ENCODE results near the gene NUDT22.
A peak's percentile ranks its signal among the peaks of the same experiment; 100 is the strongest.

Gene NUDT22

GRCh38 chr11:64258946-64259532, 33.0 kb downstream of the NUDT22 start:
- DNase-seq, result no peak

- DNase-seq, result no peak
These were observed 33.5 kb downstream of the NUDT22 start for GRCh38 chr11:64259533-64260067.

- no peak for DNase-seq
These were observed 34.2 kb downstream of the NUDT22 start for GRCh38 chr11:64260147-64260708.

DNA sequence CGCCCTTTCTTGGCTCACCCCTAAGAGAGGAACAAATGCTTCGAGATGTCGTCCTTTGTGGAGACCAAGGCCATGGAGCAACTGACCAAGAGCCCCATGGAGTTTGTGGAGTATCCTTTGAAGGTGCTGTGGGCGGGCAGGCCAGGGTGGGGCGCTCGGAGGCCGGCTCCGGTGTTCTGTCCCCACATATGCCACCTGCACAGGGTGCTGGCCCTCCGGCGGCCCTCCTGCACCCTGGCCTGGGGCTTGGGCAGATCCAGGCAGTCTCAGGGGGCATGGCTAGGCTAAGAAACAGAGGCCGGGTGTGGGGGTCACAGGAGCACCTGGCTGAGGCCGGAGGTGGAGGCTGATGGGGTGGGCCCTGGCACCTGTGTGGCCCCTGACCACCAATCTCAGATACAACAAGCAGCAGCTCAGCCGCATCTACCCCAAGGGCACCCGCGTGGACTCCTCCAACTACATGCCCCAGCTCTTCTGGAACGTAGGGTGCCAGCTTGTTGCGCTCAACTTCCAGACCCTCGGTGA, 35.5 kb downstream of the NUDT22 start:
- no peak for DNase-seq

DNA sequence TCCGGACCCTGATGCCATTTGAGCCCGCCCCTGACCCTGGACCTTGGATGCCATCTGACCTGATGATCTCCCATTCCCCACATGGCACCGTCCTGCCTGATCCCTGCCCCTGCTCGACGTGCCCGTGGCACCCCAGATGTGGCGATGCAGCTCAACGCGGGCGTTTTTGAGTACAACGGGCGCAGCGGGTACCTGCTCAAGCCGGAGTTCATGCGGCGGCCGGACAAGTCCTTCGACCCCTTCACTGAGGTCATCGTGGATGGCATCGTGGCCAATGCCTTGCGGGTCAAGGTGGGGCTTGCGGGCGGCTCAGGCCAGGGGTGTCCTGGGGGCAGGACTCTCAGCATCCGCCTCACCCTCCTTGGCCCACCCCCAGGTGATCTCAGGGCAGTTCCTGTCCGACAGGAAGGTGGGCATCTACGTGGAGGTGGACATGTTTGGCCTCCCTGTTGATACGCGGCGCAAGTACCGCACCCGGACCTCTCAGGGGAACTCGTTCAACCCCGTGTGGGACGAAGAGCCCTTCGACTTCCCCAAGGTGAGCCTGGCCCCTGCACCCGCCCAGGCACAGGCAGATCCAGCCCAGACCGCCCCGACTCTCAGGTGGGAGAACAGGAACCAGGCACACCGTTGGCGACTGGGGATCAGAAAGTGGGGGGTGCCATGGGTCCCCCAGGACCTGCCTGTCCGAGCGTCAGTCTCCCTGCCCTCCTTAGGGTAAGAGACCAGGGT, 36.4 kb downstream of the NUDT22 start:
- no peak for DNase-seq

- no peak for DNase-seq
These were observed 37.2 kb downstream of the NUDT22 start for GRCh38 chr11:64263021-64263946.

GRCh38 chr11:64263947-64264317, 37.9 kb downstream of the NUDT22 start:
- no peak for DNase-seq

DNA sequence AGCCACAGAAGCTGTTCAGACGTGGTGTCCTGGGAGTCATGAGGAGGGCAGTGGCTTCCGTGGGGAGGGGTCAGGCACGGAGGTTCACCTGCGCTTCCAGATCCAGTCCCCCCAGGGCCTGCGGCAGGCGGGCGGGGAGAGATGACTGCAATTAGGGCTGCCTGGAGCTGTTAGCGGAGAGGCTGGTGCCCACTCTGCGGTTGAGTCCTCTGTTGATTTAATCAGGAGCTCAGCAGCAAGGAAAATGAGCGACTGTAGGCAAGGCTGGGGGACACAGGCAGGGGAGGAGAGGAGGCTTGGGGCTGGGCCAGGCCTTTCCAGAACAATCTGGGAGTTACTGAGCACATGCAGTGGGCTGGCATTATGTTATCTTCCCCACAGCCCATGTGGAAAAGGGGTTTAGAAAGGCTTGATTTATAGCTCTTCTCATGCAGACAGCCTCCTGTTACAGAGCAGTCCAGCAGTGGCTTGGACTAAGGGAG, 38.3 kb downstream of the NUDT22 start:
- DNase-seq, result peak; percentile 17 to 46

GRCh38 chr11:64265176-64266160, 39.4 kb downstream of the NUDT22 start:
- DNase-seq, result no peak

DNA sequence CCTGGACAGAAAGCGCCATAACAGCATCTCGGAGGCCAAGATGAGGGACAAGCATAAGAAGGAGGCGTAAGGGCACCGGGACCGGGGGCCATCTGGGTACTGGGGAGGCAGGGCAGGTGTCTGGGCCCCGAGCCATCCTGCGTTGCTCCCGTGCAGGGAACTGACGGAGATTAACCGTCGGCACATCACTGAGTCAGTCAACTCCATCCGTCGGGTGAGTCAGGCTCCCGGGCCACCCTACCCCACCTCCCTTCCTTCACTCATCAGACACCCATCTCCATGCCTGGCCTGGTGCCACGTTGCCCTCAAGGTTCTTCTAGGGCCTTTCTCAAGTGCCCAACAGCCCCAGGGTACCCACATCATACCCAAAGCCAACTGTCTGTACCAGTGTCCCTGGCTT, 40.3 kb downstream of the NUDT22 start:
- DNase-seq, result no peak

DNA sequence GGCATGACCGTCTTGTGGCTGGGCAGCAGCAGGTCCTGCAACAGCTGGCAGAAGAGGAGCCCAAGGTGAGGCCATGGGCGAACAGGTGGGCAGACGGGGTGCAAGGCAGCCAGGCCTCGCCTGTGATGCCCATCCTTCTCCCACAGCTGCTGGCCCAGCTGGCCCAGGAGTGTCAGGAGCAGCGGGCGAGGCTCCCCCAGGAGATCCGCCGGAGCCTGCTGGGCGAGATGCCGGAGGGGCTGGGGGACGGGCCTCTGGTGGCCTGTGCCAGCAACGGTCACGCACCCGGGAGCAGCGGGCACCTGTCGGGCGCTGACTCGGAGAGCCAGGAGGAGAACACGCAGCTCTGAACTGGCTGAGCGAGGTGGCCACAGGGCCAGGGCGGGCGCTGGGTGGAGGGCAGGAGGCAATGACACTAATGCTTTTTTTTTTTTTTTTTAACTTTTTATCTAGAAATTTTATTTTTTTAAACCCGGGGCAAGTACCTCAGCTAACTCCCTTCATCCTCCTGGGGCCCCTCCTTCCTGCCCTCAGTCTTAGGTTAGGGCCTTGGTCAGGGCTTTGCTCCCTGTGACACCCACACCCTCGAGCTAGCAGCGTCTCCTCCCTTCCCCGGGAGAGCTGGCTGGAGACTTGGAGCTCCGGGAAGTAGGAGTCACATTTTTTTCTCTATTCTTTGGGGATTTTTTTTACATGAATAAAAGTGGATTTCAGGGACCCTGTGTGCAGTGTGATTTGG, 41.3 kb downstream of the NUDT22 start:
- DNase-seq, result peak; percentile 14 to 49

GRCh38 chr11:64268025-64268892, 42.2 kb downstream of the NUDT22 start:
- no peak for DNase-seq

DNA sequence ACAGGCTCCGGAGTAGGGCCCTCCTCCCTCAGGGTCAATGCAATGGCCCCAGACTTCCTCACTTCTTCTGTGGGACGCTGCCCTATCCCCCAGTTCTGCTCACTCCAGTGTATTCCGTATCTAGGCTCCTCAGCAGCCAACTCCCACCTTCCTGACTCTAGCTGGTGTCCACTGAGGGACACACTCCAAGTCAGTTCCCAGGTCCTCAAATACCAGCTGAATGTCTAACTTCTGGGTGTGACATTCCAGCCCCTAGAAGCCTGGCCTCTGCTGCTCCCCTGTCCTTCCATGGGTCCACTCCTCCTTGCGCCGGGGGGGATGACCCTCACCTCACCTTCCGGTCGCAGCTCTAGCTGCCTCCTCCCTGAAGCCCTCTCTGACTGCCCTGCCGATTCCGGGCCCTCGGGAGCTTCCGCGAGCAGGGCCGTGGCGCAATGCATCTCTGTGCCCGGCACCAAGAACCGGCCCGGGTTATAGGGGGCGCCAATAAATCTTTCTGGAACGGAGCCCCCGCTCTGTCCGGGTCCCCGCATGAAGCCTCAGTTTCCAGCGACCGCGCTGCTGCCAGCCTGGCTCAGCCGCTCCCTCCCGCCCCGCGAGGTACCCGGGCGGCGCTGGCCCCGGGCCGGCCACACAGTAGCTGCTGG, 42.9 kb downstream of the NUDT22 start:
- DNase-seq, result no peak

DNA sequence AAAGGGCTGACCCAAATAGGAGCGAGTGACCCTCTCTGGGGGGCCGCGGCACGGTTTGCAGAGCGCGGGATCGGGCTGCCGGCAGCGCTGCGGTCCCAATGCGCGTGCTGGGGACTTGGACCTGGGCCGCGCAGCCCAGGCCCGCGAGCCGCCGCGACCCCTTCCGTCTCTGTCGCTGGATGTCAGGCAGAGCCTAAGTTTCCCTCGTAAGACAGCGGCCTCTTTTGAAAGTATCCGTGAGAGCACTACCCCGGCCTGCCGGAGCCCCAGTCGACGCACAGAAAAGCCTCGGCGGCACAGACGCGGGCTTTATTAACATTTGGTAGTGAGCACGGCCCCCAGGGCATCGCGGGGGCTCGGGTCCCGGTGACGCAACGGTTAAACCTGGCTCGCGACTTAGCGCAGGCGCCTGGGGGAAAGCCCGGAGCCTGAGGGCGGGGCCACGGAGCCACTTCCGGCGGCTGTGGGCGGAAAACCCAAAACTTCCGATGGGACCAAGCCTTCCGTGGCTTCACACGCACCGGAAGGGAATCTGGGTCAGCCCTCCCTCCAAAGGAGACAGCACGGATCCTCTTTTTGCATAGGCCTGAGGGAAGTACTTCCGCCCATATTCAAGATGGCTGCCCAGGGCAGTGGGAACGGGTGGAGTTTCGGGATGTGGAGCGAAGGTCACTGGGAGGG, 43.6 kb downstream of the NUDT22 start:
- DNase-seq, result peak; percentile 99

- no peak for DNase-seq
These were observed 49.1 kb downstream of the NUDT22 start for GRCh38 chr11:64275031-64275800.

- DNase-seq, result no peak
These were observed 49.8 kb downstream of the NUDT22 start for GRCh38 chr11:64275841-64276240.

GRCh38 chr11:64276653-64277431, 50.8 kb downstream of the NUDT22 start:
- no peak for DNase-seq
